LNCAP (cell line): Measurements from ENCODE around the gene MTRF1.

ENCODE experiments used
- CTCF ChIP-seq: fragments of 450-650 bp; IDR thresholded peaks from 2 replicates; pipeline ENCODE4 v1.5.1; 2017; ENCODE audit warnings: mild to moderate bottlenecking

MTRF1 gene

GRCh38 chr13:41199079-41199478, 64.3 kb downstream of the MTRF1 start:
- no peak for TF ChIP-seq CTCF

- 0 out of 2 replicates have a peak, but pooled peaks have one; percentile 8 for TF ChIP-seq CTCF
Measured at GRCh38 chr13:41196620-41197019, 66.8 kb downstream of the MTRF1 start.

GRCh38 chr13:41196011-41196410, 67.4 kb downstream of the MTRF1 start:
- no peak for TF ChIP-seq CTCF

- TF ChIP-seq CTCF = no peak
Measured at GRCh38 chr13:41193919-41194824, 69.2 kb downstream of the MTRF1 start, which contains the start of gene KBTBD7. TSS of gene KBTBD7 (minus strand) at chr13:41194569. CDS start at chr13:41194257, 312 bp downstream.

- no peak for TF ChIP-seq CTCF
Measured at GRCh38 chr13:41193469-41193868, 69.9 kb downstream of the MTRF1 start.

GRCh38 chr13:41188584-41188983, 74.8 kb downstream of the MTRF1 start:
- TF ChIP-seq CTCF = no peak

- no peak for TF ChIP-seq CTCF
Measured at GRCh38 chr13:41186481-41186880, 76.9 kb downstream of the MTRF1 start.
